ENCODE results near the gene NMUR1. TPM values are rescaled to one million over a fixed set of nuclear protein-coding genes. Genes with fewer than 3 reads are reported as not detected.
A peak's percentile ranks its signal among the peaks of the same experiment; 100 is the strongest.

The NMUR1 gene
- total and polyA plus RNA-seq, 4 experiments from 2014 or later, result 0.05 TPM; not detected in 3

- no peak for DNase-seq
- Histone ChIP-seq H3K36me3 (ENCODE audit: insufficient read depth, low read length) (no peaks in the 10 kb centered on the region), H3K4me1 (ENCODE audit: insufficient read depth, low read length) (peaks cover 14% of the 10 kb centered on the region), H3K27me3 (ENCODE audit: insufficient read depth, low read length) (no peaks in the 10 kb centered on the region), H3K9me3 (ENCODE audit: control insufficient read depth in 1 of 2, low read length in 2 of 2) (no peaks in the 10 kb centered on the region), H3K27ac (ENCODE audit: low read depth, low read length) (peak overlapping the region; percentile 87), H3K4me3 (ENCODE audit: low read length in 2 of 2) (peak overlapping the region; percentile 63 to 84)
- Mint-ChIP-seq H3K9me3 (no peaks in the 10 kb centered on the region), H3K27ac (peak overlapping the region; percentile 94 to 99 (median 99)), H3K36me3 (peaks cover 0 to 5% of the 10 kb centered on the region in 2 donors), H3K4me3 (peak overlapping the region; percentile 88 to 91 (median 90)), H3K27me3 (peaks cover 0 to 2% of the 10 kb centered on the region in 2 donors), H3K4me1 (peaks cover 14 to 25% (median 21%) of the 10 kb centered on the region in 4 donors)
- CTCF ChIA-PET (ENCODE audit: partially characterized antibody), result interaction anchor here (1.4 to 2.1 kb wide), 3 partner anchors 31 to 200 kb away, joined by 3 to 8 read pairs (median 5); no protein-coding TSS in a partner anchor
- intact Hi-C loops (cut with micrococcal nuclease), result loop anchor here (1.0 to 5.0 kb wide), 7 partner anchors 31 to 1039 kb away; partner anchors contain the start of genes EIF4E2, NCL, PDE6D and TIGD1
- POLR2A ChIA-PET (ENCODE audit: partially characterized antibody), result interaction anchor here (0.5 to 3.6 kb wide), 9 partner anchors 10 to 274 kb away, joined by 3 to 54 read pairs (median 4); partner anchors contain the start of genes NCL and PTMA
These were observed 16.5 kb downstream of the NMUR1 start for GRCh38 chr2:231513746-231514224.

- H3K4me3 ChIP-seq (ENCODE audit: low read length in 2 of 2), result no peak overlapping the region
- H3K27ac ChIP-seq (ENCODE audit: low read depth, low read length), result no peak overlapping the region
- no peaks in the 10 kb centered on the region for H3K27me3 ChIP-seq (ENCODE audit: insufficient read depth, low read length)
- Mint-ChIP-seq H3K4me3 (no peak overlapping the region), H3K9me3 (no peaks in the 10 kb centered on the region), H3K36me3 (peaks cover 0 to 5% of the 10 kb centered on the region in 2 donors), H3K4me1 (peaks cover 10 to 20% (median 17%) of the 10 kb centered on the region in 4 donors), H3K27ac (peak overlapping the region; percentile 22 to 81 (median 64)), H3K27me3 (no peaks in the 10 kb centered on the region)
- ChIA-PET POLR2A (ENCODE audit: partially characterized antibody) (interaction anchor here (3.6 kb wide), 1 partner anchor 48 kb away, joined by 54 read pairs; the partner anchor contains the start of gene NCL), CTCF (ENCODE audit: partially characterized antibody) (interaction anchor here (0.9 to 1.9 kb wide), 7 partner anchors 21 to 46 kb away, joined by 3 to 5 read pairs (median 4); no protein-coding TSS in a partner anchor)
- H3K9me3 ChIP-seq (ENCODE audit: control insufficient read depth in 1 of 2, low read length in 2 of 2), result no peaks in the 10 kb centered on the region
- peaks cover 14% of the 10 kb centered on the region for H3K4me1 ChIP-seq (ENCODE audit: insufficient read depth, low read length)
- no peak for DNase-seq
- no peaks in the 10 kb centered on the region for H3K36me3 ChIP-seq (ENCODE audit: insufficient read depth, low read length)
- intact Hi-C loops (cut with micrococcal nuclease), result loop anchor here (5.0 kb wide), 2 partner anchors 270 to 1040 kb away; partner anchors contain the start of genes EIF4E2, PDE6D and TIGD1
These were observed 18.0 kb downstream of the NMUR1 start for GRCh38 chr2:231512222-231512621.

GRCh38 chr2:231503766-231504165, 26.5 kb downstream of the NMUR1 start:
- no peaks in the 10 kb centered on the region for H3K9me3 ChIP-seq (ENCODE audit: control insufficient read depth in 1 of 2, low read length in 2 of 2)
- H3K4me3 ChIP-seq (ENCODE audit: low read length in 2 of 2), result no peak overlapping the region
- intact Hi-C loops (cut with micrococcal nuclease), result no loop called here
- no peak for DNase-seq
- ChIA-PET POLR2A (ENCODE audit: partially characterized antibody) (no interaction called here), CTCF (ENCODE audit: partially characterized antibody) (interaction anchor here (3.1 kb wide), 1 partner anchor 23 kb away, joined by 24 read pairs; no protein-coding TSS in a partner anchor)
- no peaks in the 10 kb centered on the region for H3K27me3 ChIP-seq (ENCODE audit: insufficient read depth, low read length)
- Mint-ChIP-seq H3K27me3 (no peaks in the 10 kb centered on the region), H3K36me3 (peaks cover 7 to 26% of the 10 kb centered on the region in 2 donors), H3K27ac (no peak overlapping the region), H3K4me1 (no peaks in the 10 kb centered on the region), H3K9me3 (no peaks in the 10 kb centered on the region), H3K4me3 (no peak overlapping the region)
- no peaks in the 10 kb centered on the region for H3K4me1 ChIP-seq (ENCODE audit: insufficient read depth, low read length)
- no peak overlapping the region for H3K27ac ChIP-seq (ENCODE audit: low read depth, low read length)
- no peaks in the 10 kb centered on the region for H3K36me3 ChIP-seq (ENCODE audit: insufficient read depth, low read length)

GRCh38 chr2:231502596-231502995, 27.6 kb downstream of the NMUR1 start:
- H3K27me3 ChIP-seq (ENCODE audit: insufficient read depth, low read length), result no peaks in the 10 kb centered on the region
- no peaks in the 10 kb centered on the region for H3K9me3 Mint-ChIP-seq
- H3K27me3 Mint-ChIP-seq, result no peaks in the 10 kb centered on the region
- ChIA-PET POLR2A (ENCODE audit: partially characterized antibody) (no interaction called here), CTCF (ENCODE audit: partially characterized antibody) (no interaction called here)
- H3K36me3 Mint-ChIP-seq, result peaks cover 7 to 26% of the 10 kb centered on the region in 2 donors
- H3K36me3 ChIP-seq (ENCODE audit: insufficient read depth, low read length), result no peaks in the 10 kb centered on the region
- no peak overlapping the region for H3K4me3 ChIP-seq (ENCODE audit: low read length in 2 of 2)
- DNase-seq, result no peak
- no peak overlapping the region for H3K4me3 Mint-ChIP-seq
- H3K4me1 Mint-ChIP-seq, result no peaks in the 10 kb centered on the region
- no peak overlapping the region for H3K27ac ChIP-seq (ENCODE audit: low read depth, low read length)
- intact Hi-C loops (cut with micrococcal nuclease), result no loop called here
- H3K9me3 ChIP-seq (ENCODE audit: control insufficient read depth in 1 of 2, low read length in 2 of 2), result no peaks in the 10 kb centered on the region
- no peak overlapping the region for H3K27ac Mint-ChIP-seq
- no peaks in the 10 kb centered on the region for H3K4me1 ChIP-seq (ENCODE audit: insufficient read depth, low read length)

GRCh38 chr2:231497651-231498050, 32.6 kb downstream of the NMUR1 start:
- POLR2A ChIA-PET (ENCODE audit: partially characterized antibody), result no interaction called here
- H3K27me3 Mint-ChIP-seq, result no peaks in the 10 kb centered on the region
- no peak overlapping the region for H3K4me3 ChIP-seq (ENCODE audit: low read length in 2 of 2)
- H3K27me3 ChIP-seq (ENCODE audit: insufficient read depth, low read length), result no peaks in the 10 kb centered on the region
- H3K27ac Mint-ChIP-seq, result no peak overlapping the region
- H3K4me3 Mint-ChIP-seq, result no peak overlapping the region
- H3K4me1 ChIP-seq (ENCODE audit: insufficient read depth, low read length), result no peaks in the 10 kb centered on the region
- no peak overlapping the region for H3K27ac ChIP-seq (ENCODE audit: low read depth, low read length)
- no peaks in the 10 kb centered on the region for H3K36me3 ChIP-seq (ENCODE audit: insufficient read depth, low read length)
- CTCF ChIA-PET (ENCODE audit: partially characterized antibody), result no interaction called here
- peaks cover 0 to 4% of the 10 kb centered on the region in 2 donors for H3K36me3 Mint-ChIP-seq
- intact Hi-C loops (cut with micrococcal nuclease), result no loop called here
- H3K4me1 Mint-ChIP-seq, result no peaks in the 10 kb centered on the region
- no peak for DNase-seq
- no peaks in the 10 kb centered on the region for H3K9me3 Mint-ChIP-seq
- no peaks in the 10 kb centered on the region for H3K9me3 ChIP-seq (ENCODE audit: control insufficient read depth in 1 of 2, low read length in 2 of 2)

GRCh38 chr2:231494669-231495068, 35.6 kb downstream of the NMUR1 start:
- ChIA-PET CTCF (ENCODE audit: partially characterized antibody) (no interaction called here), POLR2A (ENCODE audit: partially characterized antibody) (no interaction called here)
- no peaks in the 10 kb centered on the region for H3K4me1 Mint-ChIP-seq
- H3K4me3 ChIP-seq (ENCODE audit: low read length in 2 of 2), result no peak overlapping the region
- no peaks in the 10 kb centered on the region for H3K9me3 Mint-ChIP-seq
- no peak for DNase-seq
- no peak overlapping the region for H3K4me3 Mint-ChIP-seq
- H3K4me1 ChIP-seq (ENCODE audit: insufficient read depth, low read length), result no peaks in the 10 kb centered on the region
- H3K27ac Mint-ChIP-seq, result no peak overlapping the region
- no peaks in the 10 kb centered on the region for H3K27me3 Mint-ChIP-seq
- H3K36me3 Mint-ChIP-seq, result no peaks in the 10 kb centered on the region
- no peaks in the 10 kb centered on the region for H3K36me3 ChIP-seq (ENCODE audit: insufficient read depth, low read length)
- H3K27me3 ChIP-seq (ENCODE audit: insufficient read depth, low read length), result no peaks in the 10 kb centered on the region
- no peaks in the 10 kb centered on the region for H3K9me3 ChIP-seq (ENCODE audit: control insufficient read depth in 1 of 2, low read length in 2 of 2)
- intact Hi-C loops (cut with micrococcal nuclease), result no loop called here
- no peak overlapping the region for H3K27ac ChIP-seq (ENCODE audit: low read depth, low read length)

GRCh38 chr2:231490801-231491200, 39.4 kb downstream of the NMUR1 start:
- Mint-ChIP-seq H3K36me3 (no peaks in the 10 kb centered on the region), H3K4me3 (no peak overlapping the region), H3K27me3 (no peaks in the 10 kb centered on the region), H3K27ac (no peak overlapping the region), H3K4me1 (peaks cover 0 to 6% (median under 1%) of the 10 kb centered on the region in 4 donors), H3K9me3 (no peaks in the 10 kb centered on the region)
- H3K4me3 ChIP-seq (ENCODE audit: low read length in 2 of 2), result no peak overlapping the region
- CTCF ChIA-PET (ENCODE audit: partially characterized antibody), result interaction anchor here (0.9 to 1.5 kb wide), 3 partner anchors 9 to 109 kb away, joined by 3 to 6 read pairs (median 3); no protein-coding TSS in a partner anchor
- DNase-seq, result no peak
- H3K4me1 ChIP-seq (ENCODE audit: insufficient read depth, low read length), result no peaks in the 10 kb centered on the region
- intact Hi-C loops (cut with micrococcal nuclease), result no loop called here
- H3K36me3 ChIP-seq (ENCODE audit: insufficient read depth, low read length), result no peaks in the 10 kb centered on the region
- H3K27me3 ChIP-seq (ENCODE audit: insufficient read depth, low read length), result no peaks in the 10 kb centered on the region
- H3K27ac ChIP-seq (ENCODE audit: low read depth, low read length), result no peak overlapping the region
- no peaks in the 10 kb centered on the region for H3K9me3 ChIP-seq (ENCODE audit: control insufficient read depth in 1 of 2, low read length in 2 of 2)
- POLR2A ChIA-PET (ENCODE audit: partially characterized antibody), result no interaction called here
